DMS153 treated with DMSO at 0.1 percent for 48 hours (cell line): ENCODE results near the gene MED15.
"Not testable (repeated sequence)": the region's sequence is repeated elsewhere in the genome, so short reads cannot be mapped to it uniquely, and the experiment has no call there.

Source experiments
- DNase-seq: peaks from one replicate; lab custom pipeline; 2025; ENCODE audit not compliant: unreplicated experiment; lab: John Stamatoyannopoulos, UW

MED15 gene

GRCh38 chr22:20581503-20582170 is 74.2 kb downstream of the MED15 start:
- no peak for DNase-seq

- no peak for DNase-seq
These were observed 74.7 kb downstream of the MED15 start for GRCh38 chr22:20582171-20582511.

- DNase-seq, result no peak
These were observed 75.3 kb downstream of the MED15 start for GRCh38 chr22:20582520-20583361.

GRCh38 chr22:20583471-20583922 is 76.1 kb downstream of the MED15 start:
- DNase-seq, result no peak

GRCh38 chr22:20584029-20584871 is 76.8 kb downstream of the MED15 start:
- DNase-seq, result no peak

GRCh38 chr22:20584872-20585638 is 77.6 kb downstream of the MED15 start:
- DNase-seq, result no peak

GRCh38 chr22:20585639-20586402 is 78.4 kb downstream of the MED15 start:
- no peak for DNase-seq

- no peak for DNase-seq
These were observed 79.0 kb downstream of the MED15 start for GRCh38 chr22:20586403-20586745.

- DNase-seq, result no peak
These were observed 80.0 kb downstream of the MED15 start for GRCh38 chr22:20587206-20587958.

- DNase-seq, result no peak
These were observed 80.9 kb downstream of the MED15 start for GRCh38 chr22:20588092-20588842.

GRCh38 chr22:20588843-20589581 is 81.6 kb downstream of the MED15 start:
- DNase-seq, result no peak

GRCh38 chr22:20589614-20590476 is 82.4 kb downstream of the MED15 start:
- no peak for DNase-seq

- no peak for DNase-seq
These were observed 83.3 kb downstream of the MED15 start for GRCh38 chr22:20590477-20591294.

- no peak for DNase-seq
These were observed 83.9 kb downstream of the MED15 start for GRCh38 chr22:20591295-20591645.

- DNase-seq, result peak; percentile 25
These were observed 84.4 kb downstream of the MED15 start for GRCh38 chr22:20591660-20592310.

- not testable (repeated sequence) for DNase-seq
These were observed 86.6 kb downstream of the MED15 start for GRCh38 chr22:20594038-20594437.
